Erythroblast (primary cell): Measurements from ENCODE around the gene OR2AK2.

Experiments used
- DNase-seq, 2 experiments: peaks; one replicate each; lab custom pipeline; 2025; lab: John Stamatoyannopoulos, UW
- GATA1 ChIP-seq: IDR thresholded peaks from 2 replicates; pipeline ENCODE4 v1.6.1; 2011; ENCODE audit warnings: low read depth, mild to moderate bottlenecking, control low read depth, low read length, moderate library complexity
- POLR2A ChIP-seq: IDR thresholded peaks from 2 replicates; pipeline ENCODE4 v1.6.1; 2011; ENCODE audit warnings: mild to moderate bottlenecking, low read length

Gene OR2AK2

DNA sequence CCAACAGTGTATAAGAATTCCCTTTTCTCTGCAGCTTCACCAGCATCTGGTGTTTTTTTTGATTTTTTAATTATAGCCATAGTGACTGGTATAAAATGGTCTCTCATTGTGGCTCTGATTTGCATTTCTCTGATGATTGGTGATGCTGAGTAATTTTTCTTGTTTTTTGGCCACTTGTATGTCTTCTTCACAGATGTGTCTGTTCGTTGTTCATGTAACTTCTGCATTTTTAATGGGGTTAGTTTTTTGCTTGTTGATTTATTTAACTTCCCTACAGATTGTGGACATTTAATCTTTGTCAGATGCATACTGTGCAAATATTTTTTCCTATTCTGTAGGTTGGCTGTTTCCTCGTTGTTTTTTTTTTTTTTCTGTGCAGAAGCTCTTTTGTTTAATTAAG lies 28.0 kb downstream of the OR2AK2 start:
- no peak for DNase-seq
- TF ChIP-seq GATA1 (no peak), POLR2A (no peak)

DNA sequence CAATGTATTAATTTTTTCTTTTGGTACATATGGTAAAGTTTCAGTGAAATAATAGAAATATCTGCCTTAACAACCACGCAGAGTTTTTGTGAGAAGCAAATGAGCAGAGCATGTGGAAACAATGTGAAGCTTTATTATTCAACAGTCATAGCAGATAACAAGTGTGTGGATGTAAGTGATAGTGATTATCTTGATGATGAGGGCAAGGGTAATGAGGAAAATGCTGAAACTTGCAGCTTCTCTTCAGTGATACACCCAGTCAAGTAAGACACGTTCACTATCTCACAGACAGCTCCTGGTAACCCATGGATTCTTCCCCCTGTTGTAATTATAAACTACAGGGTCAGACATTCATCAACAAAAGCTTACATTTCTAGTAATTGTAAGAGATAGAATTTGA lies 33.8 kb downstream of the OR2AK2 start:
- peak; percentile 48 to 89 for DNase-seq
- no peak for TF ChIP-seq GATA1
- no peak for TF ChIP-seq POLR2A

DNA sequence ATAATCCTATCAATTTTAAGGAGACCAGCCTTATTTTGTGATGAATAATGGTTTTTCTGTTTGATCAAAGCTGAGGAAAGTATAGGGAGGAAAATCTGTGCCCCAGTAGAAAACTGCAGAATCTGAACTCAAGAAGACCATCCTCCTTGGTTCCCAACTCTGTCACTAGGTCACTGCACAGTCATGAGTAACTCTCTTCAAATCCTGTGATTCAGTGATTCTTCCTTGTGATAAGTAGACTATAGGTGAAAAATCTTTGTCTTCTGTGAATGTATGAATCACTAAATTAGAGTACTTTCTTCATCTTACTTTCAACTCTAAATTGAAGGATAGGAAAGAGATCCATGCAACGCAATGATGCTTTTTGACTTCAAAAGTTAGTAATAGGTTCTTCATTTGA lies 35.1 kb downstream of the OR2AK2 start:
- TF ChIP-seq GATA1 = no peak
- TF ChIP-seq POLR2A = no peak
- no peak for DNase-seq

GRCh38 chr1:248007778-248008177 lies 42.7 kb downstream of the OR2AK2 start:
- no peak for TF ChIP-seq POLR2A
- TF ChIP-seq GATA1 = no peak
- no peak for DNase-seq

DNA sequence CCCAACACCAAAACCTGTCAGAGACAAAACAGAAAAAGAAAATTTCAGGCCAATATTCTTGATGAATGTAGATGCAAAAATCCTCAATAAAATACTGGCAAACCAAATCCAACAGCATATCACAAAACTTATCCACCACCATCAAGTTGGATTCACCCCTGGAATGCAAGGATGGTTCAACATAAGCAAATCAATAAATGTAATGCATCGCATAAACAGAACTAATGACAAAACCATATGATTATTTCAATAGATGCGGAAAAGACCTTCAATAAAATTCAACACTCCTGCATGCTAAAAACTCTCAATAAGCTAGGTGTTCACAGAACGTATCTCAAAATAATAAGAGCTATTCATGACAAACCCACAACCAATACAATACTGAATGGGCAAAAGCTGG lies 44.6 kb downstream of the OR2AK2 start:
- DNase-seq = peak; percentile 23 to 41
- no peak for TF ChIP-seq POLR2A
- no peak for TF ChIP-seq GATA1

GRCh38 chr1:248013229-248013710 lies 48.2 kb downstream of the OR2AK2 start, which contains the start of gene OR2L5:
Gene OR2L5 (plus strand): TSS chr1:248013660. CDS start chr1:248021948, 8,288 bp downstream.
- TF ChIP-seq GATA1 = no peak
- TF ChIP-seq POLR2A = no peak
- DNase-seq = no peak

- DNase-seq = no peak
- TF ChIP-seq GATA1 = no peak
- no peak for TF ChIP-seq POLR2A
These were observed 50.8 kb downstream of the OR2AK2 start for GRCh38 chr1:248015803-248016202.
